Endothelial cell of umbilical vein (primary cell): Measurements from ENCODE around the gene MTARC2. TPM values are rescaled to one million over a fixed set of nuclear protein-coding genes. Genes with fewer than 3 reads are reported as not detected.

Source experiments
- BruUV-seq: library from RNA; stranded (reverse); fragments of 400-500 nt; replicated peaks from 2 replicates; lab custom pipeline; 2021; lab: Mats Ljungman, UMichigan
- CTCF ChIA-PET: fragments of 300-600, 350-600 bp; sonication (Branson Sonifier 250); formaldehyde crosslinking; loops from one replicate; lab custom pipeline; 2021; ENCODE audit warnings: antibody characterized with exemption, inconsistent platforms; lab: Charles Lee
- POLR2A ChIA-PET: fragments of 300-600, 350-600 bp; sonication (Branson Sonifier 250); formaldehyde crosslinking; loops from one replicate; lab custom pipeline; 2021; ENCODE audit warnings: antibody characterized with exemption, inconsistent platforms; lab: Charles Lee
- DNase-seq: peaks from one replicate; pipeline ENCODE4 v3.0.0-alpha.2; 2011; ENCODE audit warnings: low read depth, low spot score
- FAIRE-seq: peaks from 2 replicates; lab custom pipeline; 2011; peaks lifted over from hg19 to GRCh38; lab: Jason Lieb, UNC
- H2AFZ ChIP-seq: 2 replicates; pipeline ENCODE4 v1.6.0; 2012; ENCODE audit warnings: low read depth, low read length, control low read depth, inconsistent platforms
- H3K27ac ChIP-seq: 2 replicates; pipeline ENCODE4 v1.5.1; 2011; ENCODE audit warnings: low read depth, mild to moderate bottlenecking, control low read depth, low read length, moderate library complexity; ENCODE audit not compliant: insufficient read depth
- H3K27me3 ChIP-seq, 2 experiments: 2 replicates each; pipeline versions ENCODE4 v1.6.0 to v1.6.1; 2011; ENCODE audit warnings: low read length in 2 of 2, mixed read lengths in 1 of 2; ENCODE audit not compliant: control insufficient read depth in 2 of 2, insufficient read depth in 2 of 2
- H3K36me3 ChIP-seq, 2 experiments: 2 replicates in 1 of 2; 3 replicates in 1 of 2; pipeline ENCODE4 v1.5.1; 2011; ENCODE audit warnings: low read length in 2 of 2, mild to moderate bottlenecking in 1 of 2, moderate library complexity in 1 of 2; ENCODE audit not compliant: control insufficient read depth in 2 of 2, insufficient read depth in 2 of 2; ENCODE audit errors: extremely low read depth in 1 of 2
- H3K4me1 ChIP-seq: 3 replicates; pipeline ENCODE4 v1.5.1; 2011; ENCODE audit warnings: mild to moderate bottlenecking, low read length; ENCODE audit not compliant: control insufficient read depth, insufficient read depth; ENCODE audit errors: extremely low read depth
- H3K4me2 ChIP-seq: 2 replicates; pipeline ENCODE4 v1.6.1; 2011; ENCODE audit warnings: low read length, control low read depth, mixed read lengths; ENCODE audit not compliant: insufficient read depth
- H3K4me3 ChIP-seq, 3 experiments: fragments of 200-600 bp in 1 of 3; sonication (generic), shearing (Covaris generic) in 1 of 3; replicated peaks in 1 of 3; 2 replicates each; pipeline ENCODE4 v1.5.1; 2011 to 2016; ENCODE audit warnings: control low read depth in 3 of 3, low read length in 3 of 3, mild to moderate bottlenecking in 2 of 3, inconsistent platforms in 1 of 3, low read depth in 1 of 3, moderate library complexity in 1 of 3; ENCODE audit not compliant: insufficient read depth in 1 of 3
- H3K79me2 ChIP-seq: 2 replicates; pipeline ENCODE4 v1.6.0; 2012; ENCODE audit warnings: low read length, inconsistent platforms; ENCODE audit not compliant: control insufficient read depth, insufficient read depth
- H3K9ac ChIP-seq: replicated peaks from 2 replicates; pipeline ENCODE3; 2011; ENCODE audit warnings: low read length, control low read depth; ENCODE audit not compliant: insufficient read depth; ENCODE audit errors: extremely low read depth
- H3K9me1 ChIP-seq: replicated peaks from 3 replicates; pipeline ENCODE4 v1.6.0; 2011; ENCODE audit warnings: mild to moderate bottlenecking, low read length; ENCODE audit not compliant: control insufficient read depth, insufficient read depth; ENCODE audit errors: extremely low read depth
- H3K9me3 ChIP-seq: replicated peaks from 2 replicates; pipeline ENCODE4 v1.5.1; 2012; ENCODE audit warnings: low read length, inconsistent platforms; ENCODE audit not compliant: control insufficient read depth, insufficient read depth
- H4K20me1 ChIP-seq: replicated peaks from 2 replicates; pipeline ENCODE3; 2011; ENCODE audit warnings: mild to moderate bottlenecking, low read length; ENCODE audit not compliant: control insufficient read depth, insufficient read depth; ENCODE audit errors: extremely low read depth
- CTCF ChIP-seq, 2 donors: IDR thresholded peaks; 1 replicate in 1 of 2; 2 replicates in 1 of 2; pipeline ENCODE4 v1.5.1; 2011; ENCODE audit warnings: low read length in 2 of 2, mild to moderate bottlenecking in 2 of 2, moderate library complexity in 2 of 2, control low read depth in 1 of 2, inconsistent platforms in 1 of 2, low read depth in 1 of 2; ENCODE audit not compliant: insufficient read depth in 1 of 2; ENCODE audit errors: extremely low read depth in 1 of 2
- FOS ChIP-seq: IDR thresholded peaks from 2 replicates; pipeline ENCODE4 v1.6.1; 2011; ENCODE audit warnings: mild to moderate bottlenecking, low read length, moderate library complexity, borderline replicate concordance; ENCODE audit not compliant: insufficient read depth
- GATA2 ChIP-seq: IDR thresholded peaks from 2 replicates; pipeline ENCODE4 v1.7.0; 2011; ENCODE audit warnings: low read depth, mild to moderate bottlenecking, moderate library complexity, mixed read lengths, low read length; ENCODE audit not compliant: insufficient read length, insufficient read depth
- JUN ChIP-seq: IDR thresholded peaks from 2 replicates; pipeline ENCODE4 v1.6.1; 2011; ENCODE audit warnings: borderline replicate concordance, low read depth; ENCODE audit not compliant: insufficient read length, insufficient read depth
- MYC ChIP-seq: IDR thresholded peaks from one replicate; pipeline ENCODE4 v1.6.1; 2011; ENCODE audit warnings: mild to moderate bottlenecking, low read depth, low read length
- POLR2AphosphoS5 ChIP-seq: IDR thresholded peaks from 2 replicates; pipeline ENCODE4 v1.6.1; 2012; ENCODE audit warnings: low read depth, mild to moderate bottlenecking, control low read depth, low read length, moderate library complexity; ENCODE audit not compliant: insufficient read depth
- dilution Hi-C: fragments of 300-500 bp; cut with MboI; formaldehyde crosslinking; loops from one replicate; pipeline ENCODE4 v1.15.0; 2019; ENCODE audit warnings: low sequenced_read_pairs; ENCODE audit not compliant: extremely low pct_ligation_motif_present
- intact Hi-C: fragments of 100-400 bp; cut with micrococcal nuclease; formaldehyde crosslinking; loops from one replicate; pipeline ENCODE4 v1.10.0; 2022
- polyA plus RNA-seq, 4 experiments: library from polyadenylated mRNA; depleted of rRNA in 3 of 4; stranded (reverse) in 3 of 4; unstranded in 1 of 4; fragments of >200 nt; gene quantifications; 2 replicates each; pipeline versions ENCODE4 v1.2.1 to v1.2.3, GENCODE V29; 2011 to 2012; ENCODE audit warnings: missing spikeins in 1 of 4
- total RNA-seq: library from RNA; stranded (reverse); gene quantifications from 2 replicates; pipeline ENCODE4 v1.2.3, GENCODE V29; 2021

The MTARC2 gene
- total and polyA plus RNA-seq, 2 donors (not counting 3 experiments of a cell fraction or from before 2014, with no cell fraction given): 9.8 to 14.1 TPM

- H2AFZ ChIP-seq: peak overlapping the region; percentile 88
- intact Hi-C loops: loop anchor here (1.0 to 5.0 kb wide), 10 partner anchors 15 to 1094 kb away; partner anchors contain the start of genes C1orf115, MARK1, MTARC2 and RAB3GAP2
- H3K27ac ChIP-seq: peak overlapping the region; percentile 96
- no TSS peak for BruUV-seq
- H3K27me3 ChIP-seq: no peaks in the 10 kb centered on the region
- peak; percentile 79 for FAIRE-seq
- peak overlapping the region in 1 of 3 experiments; percentile 47 for H3K4me3 ChIP-seq
- peak; percentile 92 for DNase-seq
- CTCF ChIA-PET: interaction anchor here (0.7 to 4.1 kb wide), 55 partner anchors 9 to 1009 kb away, joined by 3 to 83 read pairs (median 4); partner anchors contain the start of genes C1orf115, DUSP10, HLX and MTARC1
- no peaks in the 10 kb centered on the region for H4K20me1 ChIP-seq
- dilution Hi-C loops: no loop called here
- POLR2A ChIA-PET: interaction anchor here (0.6 to 2.0 kb wide), 3 partner anchors 15 to 1008 kb away, joined by 3 to 9 read pairs (median 3); partner anchors contain the start of gene MTARC2
- peaks cover 32% of the 10 kb centered on the region for H3K4me1 ChIP-seq
- H3K9ac ChIP-seq: peak overlapping the region; percentile 74
- H3K79me2 ChIP-seq: no peaks in the 10 kb centered on the region
- no peaks in the 10 kb centered on the region for H3K9me1 ChIP-seq
- TF ChIP-seq FOS (peak; percentile 68), JUN (peak; percentile 19), CTCF (IDR thresholded peaks at IDR 0.05; ENCODE audit: extremely low read depth in 1 of 2, insufficient read depth in 1 of 2, low read depth in 1 of 2, low read length in 2 of 2) (peak; percentile 84 to 85), MYC (no peak), GATA2 (peak; percentile 40), POLR2AphosphoS5 (peak; percentile 72)
- no peaks in the 10 kb centered on the region for H3K9me3 ChIP-seq
- no peaks in the 10 kb centered on the region for H3K36me3 ChIP-seq
- peak overlapping the region; percentile 91 for H3K4me2 ChIP-seq
Observed at GRCh38 chr1:220733086-220733601, 15.0 kb upstream of the MTARC2 start.
